HepG2 (cell line): Measurements from ENCODE around the gene OGFOD3. TPM values are rescaled to one million over a fixed set of nuclear protein-coding genes. Genes with fewer than 3 reads are reported as not detected.

ENCODE experiments used
- ATAC-seq: fragments of 200-7000 bp; cut with Tn5 transposase; 3 replicates; pipeline ENCODE4 v1.9.1; 2020; ENCODE audit warnings: mild to moderate bottlenecking, moderate library complexity
- BruUV-seq: library from RNA; stranded (reverse); fragments of 400-500 nt; replicated peaks from 2 replicates; lab custom pipeline; 2021; lab: Mats Ljungman, UMichigan
- CTCF ChIA-PET: fragments of 300-600 bp; formaldehyde crosslinking; extraction: SDS; loops from one replicate; lab custom pipeline; 2021; ENCODE audit warnings: low total read pairs, inconsistent platforms, low intra/inter-chr PET ratio; lab: Yijun Ruan, JAX
- POLR2A ChIA-PET: fragments of 350-600 bp; sonication (Branson Sonifier 250); formaldehyde crosslinking; loops from one replicate; lab custom pipeline; 2020; ENCODE audit warnings: antibody characterized with exemption, inconsistent platforms; lab: Yijun Ruan, JAX
- DNase-seq: peaks from one replicate; pipeline ENCODE4 v3.0.0-alpha.2; 2015; ENCODE audit warnings: low spot score
- FAIRE-seq: peaks from 3 replicates; lab custom pipeline; 2011; peaks lifted over from hg19 to GRCh38; lab: Jason Lieb, UNC
- H2AFZ ChIP-seq: one replicate; pipeline ENCODE4 v1.6.1; 2011; ENCODE audit warnings: low read length, inconsistent platforms
- H3K27ac ChIP-seq: fragments of 300-600 bp; 3 replicates; pipeline ENCODE4 v1.8.0; 2011; ENCODE audit warnings: mixed run types, mild to moderate bottlenecking, mixed read lengths, low read length, inconsistent platforms; ENCODE audit not compliant: insufficient read depth; ENCODE audit errors: extremely low read length
- H3K27me3 ChIP-seq, 2 experiments: fragments of 200-600 bp in 1 of 2; 2 replicates in 1 of 2; 3 replicates in 1 of 2; pipeline versions ENCODE4 v1.6.0 to v1.8.0; 2011; ENCODE audit warnings: low read length in 2 of 2, mild to moderate bottlenecking in 2 of 2, moderate library complexity in 2 of 2, inconsistent platforms in 1 of 2; ENCODE audit not compliant: insufficient read depth in 2 of 2, control insufficient read depth in 1 of 2
- H3K36me3 ChIP-seq, 2 experiments: fragments of 200-600 bp in 1 of 2; replicated peaks in 1 of 2; 2 replicates in 1 of 2; 3 replicates in 1 of 2; pipeline versions ENCODE4 v1.5.1 to v1.8.0; 2011; ENCODE audit warnings: low read length in 2 of 2, inconsistent platforms in 1 of 2; ENCODE audit not compliant: insufficient read depth in 2 of 2, control insufficient read depth in 1 of 2
- H3K4me1 ChIP-seq: 2 replicates; pipeline ENCODE4 v1.5.1; 2012; ENCODE audit warnings: low read length, inconsistent platforms; ENCODE audit not compliant: insufficient read depth
- H3K4me2 ChIP-seq: 2 replicates; pipeline ENCODE4 v1.6.0; 2011; ENCODE audit warnings: low read depth, low read length, inconsistent platforms
- H3K4me3 ChIP-seq, 3 experiments: fragments of 200-600 bp in 1 of 3; sonication (generic), shearing (Covaris generic) in 1 of 3; replicated peaks in 1 of 3; 2 replicates each; pipeline ENCODE4 v1.5.1; 2011 to 2016; ENCODE audit warnings: low read length in 3 of 3, inconsistent platforms in 2 of 3, low read depth in 2 of 3, mild to moderate bottlenecking in 2 of 3, control low read depth in 1 of 3, mixed read lengths in 1 of 3; ENCODE audit not compliant: insufficient read depth in 1 of 3
- H3K79me2 ChIP-seq: one replicate; pipeline ENCODE4 v1.6.1; 2011; ENCODE audit warnings: low read length, inconsistent platforms; ENCODE audit not compliant: insufficient read depth
- H3K9ac ChIP-seq: 2 replicates; pipeline ENCODE4 v1.6.0; 2011; ENCODE audit warnings: mild to moderate bottlenecking, low read depth, low read length, inconsistent platforms; ENCODE audit not compliant: insufficient read depth
- H3K9me3 ChIP-seq: 2 replicates; pipeline ENCODE4 v1.5.1; 2012; ENCODE audit warnings: mild to moderate bottlenecking, low read length
- H4K20me1 ChIP-seq: 2 replicates; pipeline ENCODE4 v1.6.0; 2011; ENCODE audit warnings: inconsistent platforms, mild to moderate bottlenecking, low read length, moderate library complexity; ENCODE audit not compliant: insufficient read depth
- AGO2 ChIP-seq: fragments of 200-400 bp; formaldehyde crosslinking; optimal IDR thresholded peaks from 2 replicates; pipeline ENCODE3; 2017; ENCODE audit warnings: mild to moderate bottlenecking, low read depth, low read length, moderate library complexity
- PCBP1 ChIP-seq: fragments of 200-400 bp; formaldehyde crosslinking; IDR thresholded peaks from 2 replicates; pipeline ENCODE4 v1.6.1; 2017; ENCODE audit warnings: mild to moderate bottlenecking, low read depth, low read length, borderline replicate concordance
- ZNF292 ChIP-seq: sonication (generic); formaldehyde crosslinking; IDR thresholded peaks from 2 replicates; pipeline ENCODE4 v1.8.1; 2022; ENCODE audit warnings: mild to moderate bottlenecking, low read depth, missing genetic modification reagents, borderline replicate concordance
- ZNF776 ChIP-seq: sonication (generic); formaldehyde crosslinking; IDR thresholded peaks from 2 replicates; pipeline ENCODE4 v1.4.0; 2020; ENCODE audit warnings: mild to moderate bottlenecking, missing genetic modification reagents
- whole genome bisulfite sequencing: methylation state at CpG from one replicate; pipeline ENCODE4 v1.1.6; 2017; ENCODE audit warnings: low lambda C conversion rate; 5-methylcytosine and 5-hydroxymethylcytosine counted together
- in situ Hi-C: cut with HindIII; loops from 2 replicates; pipeline ENCODE4 v1.10.0; 2017; ENCODE audit warnings: low pct_unique_long_range_greater_than_20kb; ENCODE audit not compliant: extremely low pct_ligation_motif_present
- intact Hi-C: fragments of 100-400 bp; cut with micrococcal nuclease; formaldehyde crosslinking; loops from one replicate; pipeline ENCODE4 v1.10.0; 2022; ENCODE audit not compliant: unreplicated experiment
- polyA plus RNA-seq, 8 experiments: library from polyadenylated mRNA; depleted of rRNA in 3 of 8; stranded (reverse) in 7 of 8; unstranded in 1 of 8; fragments of >200 nt; fragmentation: Illumina TruSeq in 4 of 8; extraction: Trizol in 4 of 8; gene quantifications; 2 replicates each; pipeline versions ENCODE4 v1.2.1 to v1.2.3, GENCODE V29; 2011 to 2016; ENCODE audit warnings: low read depth in 4 of 8, missing spikeins in 1 of 8, mixed read lengths in 1 of 8; ENCODE audit not compliant: insufficient read depth in 1 of 8
- total RNA-seq, 5 experiments: library from RNA; depleted of rRNA; stranded (reverse); fragments of >200 nt; fragmentation: Illumina TruSeq; extraction: Trizol; gene quantifications; 2 replicates each; pipeline ENCODE4 v1.2.3, GENCODE V29; 2016; ENCODE audit warnings: low read depth in 1 of 5
- TF ChIP-seq, protein P1 (sequence below): sonication (generic); formaldehyde crosslinking; IDR thresholded peaks from 2 replicates; pipeline ENCODE4 v1.5.0; 2020; ENCODE audit warnings: mild to moderate bottlenecking, missing genetic modification reagents, borderline replicate concordance

Gene OGFOD3
- total and polyA plus RNA-seq, 2 of the 13 experiments (the other 11 are each of a cell fraction or from before 2014, with no cell fraction given), result 40.0 to 42.1 TPM

DNA sequence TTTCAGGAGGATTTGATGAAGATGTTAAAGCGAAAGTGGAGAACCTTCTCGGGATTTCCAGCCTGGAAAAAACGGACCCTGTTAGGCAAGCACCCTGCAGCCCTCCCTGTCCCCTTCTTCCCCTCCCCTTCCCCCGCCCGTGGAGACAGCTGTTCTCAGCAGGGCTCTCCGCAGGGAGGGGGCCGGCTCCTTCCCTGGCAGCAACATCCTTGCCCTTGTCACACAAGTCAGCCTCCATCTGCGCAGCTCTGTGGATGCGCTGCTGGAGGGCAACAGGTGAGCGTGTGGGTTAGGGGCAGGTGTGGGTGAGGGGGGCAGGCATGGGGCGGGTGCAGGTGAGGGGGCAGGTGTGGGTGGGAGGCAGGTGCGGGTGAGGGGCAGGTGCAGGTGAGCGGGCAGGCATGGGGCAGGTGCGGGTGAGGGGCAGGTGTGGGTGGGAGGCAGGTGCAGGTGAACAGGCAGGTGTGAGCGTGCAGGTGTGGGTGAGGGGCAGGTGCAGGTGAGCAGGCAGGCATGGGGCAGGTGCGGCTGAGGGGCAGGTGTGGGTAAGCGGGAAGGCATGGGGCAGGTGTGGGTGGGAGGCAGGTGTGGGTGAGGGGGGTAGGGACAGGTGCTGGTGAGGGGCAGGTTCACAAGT, 22.7 kb upstream of the OGFOD3 start (continued):
- TF ChIP-seq ZNF292 (CRISPR knock-in tag) (no peak), PCBP1 (peak; percentile 49; the same call in 1 of the 2 replicates), ZNF776 (CRISPR knock-in tag) (no peak)

DNA sequence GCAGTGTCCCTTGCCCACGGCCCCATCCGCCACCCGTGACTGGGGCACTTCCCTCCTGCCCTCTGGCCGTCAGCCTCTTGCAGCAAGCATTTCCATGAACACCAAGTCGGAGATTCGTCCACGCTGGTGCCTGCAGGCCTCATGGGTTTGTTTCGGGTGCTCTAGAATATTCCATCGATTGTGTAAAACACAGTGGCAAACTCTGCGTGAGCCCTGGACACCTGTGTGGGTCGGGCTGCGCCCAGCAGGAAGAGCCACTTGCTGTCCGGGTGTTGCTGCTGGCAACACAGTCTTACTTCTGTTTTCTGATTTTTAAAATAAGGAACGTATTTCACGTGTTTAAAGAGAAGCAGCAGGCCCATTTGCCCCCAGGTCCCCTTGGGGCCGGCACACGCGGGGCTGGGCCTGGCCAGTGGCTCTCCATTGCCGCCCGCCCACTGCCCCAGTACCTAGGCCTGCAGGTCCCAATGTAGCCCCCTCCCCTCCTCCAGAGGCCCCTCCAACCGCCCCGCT, 22.1 kb upstream of the OGFOD3 start:
- H3K9ac ChIP-seq, result no peak overlapping the region
- in situ Hi-C loops (no loop called here), intact Hi-C loops (no loop called here)
- FAIRE-seq (no peak), ATAC-seq (no peak), DNase-seq (no peak)
- no peaks in the 10 kb centered on the region for H3K79me2 ChIP-seq
- 97% methylated on average over 22 of the region's 22 CpGs for WGBS
- no peaks in the 10 kb centered on the region for H3K4me1 ChIP-seq
- POLR2A ChIA-PET, result no interaction called here
- H3K36me3 ChIP-seq, result peaks cover 11 to 15% of the 10 kb centered on the region in 2 experiments
- H4K20me1 ChIP-seq, result no peaks in the 10 kb centered on the region
- H3K9me3 ChIP-seq, result no peaks in the 10 kb centered on the region
- no peak overlapping the region for H3K27ac ChIP-seq
- H3K4me2 ChIP-seq, result no peak overlapping the region
- no TSS peak for BruUV-seq
- CTCF ChIA-PET, result no interaction called here
- H2AFZ ChIP-seq, result no peak overlapping the region
- H3K4me3 ChIP-seq, result no peak overlapping the region
- no peaks in the 10 kb centered on the region for H3K27me3 ChIP-seq
- TF ChIP-seq AGO2, result peak; percentile 37
- TF ChIP-seq, protein P1, sequence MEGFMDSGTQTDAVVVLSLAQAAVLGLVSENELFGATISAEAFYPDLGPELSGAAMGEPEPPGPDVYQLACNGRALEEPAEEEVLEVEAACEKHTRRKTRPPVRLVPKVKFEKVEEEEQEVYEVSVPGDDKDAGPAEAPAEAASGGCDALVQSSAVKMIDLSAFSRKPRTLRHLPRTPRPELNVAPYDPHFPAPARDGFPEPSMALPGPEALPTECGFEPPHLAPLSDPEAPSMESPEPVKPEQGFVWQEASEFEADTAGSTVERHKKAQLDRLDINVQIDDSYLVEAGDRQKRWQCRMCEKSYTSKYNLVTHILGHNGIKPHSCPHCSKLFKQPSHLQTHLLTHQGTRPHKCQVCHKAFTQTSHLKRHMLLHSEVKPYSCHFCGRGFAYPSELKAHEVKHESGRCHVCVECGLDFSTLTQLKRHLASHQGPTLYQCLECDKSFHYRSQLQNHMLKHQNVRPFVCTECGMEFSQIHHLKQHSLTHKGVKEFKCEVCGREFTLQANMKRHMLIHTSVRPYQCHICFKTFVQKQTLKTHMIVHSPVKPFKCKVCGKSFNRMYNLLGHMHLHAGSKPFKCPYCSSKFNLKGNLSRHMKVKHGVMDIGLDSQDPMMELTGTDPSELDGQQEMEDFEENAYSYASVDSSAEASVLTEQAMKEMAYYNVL, result no peak
